ENCODE data around the gene AP3M1.

DNA sequence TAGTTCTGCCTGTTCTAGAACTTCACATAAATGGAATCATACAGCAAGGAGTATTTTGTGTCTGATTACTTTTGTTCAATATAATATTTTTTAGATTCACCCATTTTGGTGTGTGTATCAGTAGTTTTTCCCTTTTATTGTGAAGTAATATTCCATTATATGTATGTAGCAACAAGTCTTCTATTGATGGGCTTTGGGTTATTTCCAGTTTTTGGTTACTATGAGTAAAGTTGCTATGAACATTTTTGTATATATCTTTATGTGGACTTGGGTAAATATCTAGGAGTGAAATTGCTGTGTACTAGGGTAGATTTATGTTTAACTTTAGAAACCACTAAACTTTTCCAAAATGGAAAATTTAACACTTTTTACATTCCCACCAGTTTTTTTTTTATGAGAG, 36.0 kb upstream of the AP3M1 start:
- no peak for TF ChIP-seq FEZF1 (tag by site-specific recombination; IDR thresholded peaks at IDR 0.05)
- no peak for TF ChIP-seq ZNF549 (tag by site-specific recombination; IDR thresholded peaks at IDR 0.05)
- TF ChIP-seq, protein P1, sequence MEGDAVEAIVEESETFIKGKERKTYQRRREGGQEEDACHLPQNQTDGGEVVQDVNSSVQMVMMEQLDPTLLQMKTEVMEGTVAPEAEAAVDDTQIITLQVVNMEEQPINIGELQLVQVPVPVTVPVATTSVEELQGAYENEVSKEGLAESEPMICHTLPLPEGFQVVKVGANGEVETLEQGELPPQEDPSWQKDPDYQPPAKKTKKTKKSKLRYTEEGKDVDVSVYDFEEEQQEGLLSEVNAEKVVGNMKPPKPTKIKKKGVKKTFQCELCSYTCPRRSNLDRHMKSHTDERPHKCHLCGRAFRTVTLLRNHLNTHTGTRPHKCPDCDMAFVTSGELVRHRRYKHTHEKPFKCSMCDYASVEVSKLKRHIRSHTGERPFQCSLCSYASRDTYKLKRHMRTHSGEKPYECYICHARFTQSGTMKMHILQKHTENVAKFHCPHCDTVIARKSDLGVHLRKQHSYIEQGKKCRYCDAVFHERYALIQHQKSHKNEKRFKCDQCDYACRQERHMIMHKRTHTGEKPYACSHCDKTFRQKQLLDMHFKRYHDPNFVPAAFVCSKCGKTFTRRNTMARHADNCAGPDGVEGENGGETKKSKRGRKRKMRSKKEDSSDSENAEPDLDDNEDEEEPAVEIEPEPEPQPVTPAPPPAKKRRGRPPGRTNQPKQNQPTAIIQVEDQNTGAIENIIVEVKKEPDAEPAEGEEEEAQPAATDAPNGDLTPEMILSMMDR (tag by site-specific recombination; IDR thresholded peaks at IDR 0.05), result no peak
